Right hindlimb (tissue), 1 donor: ENCODE data around the gene TEKT3.
A peak's percentile ranks its signal among the peaks of the same experiment; 100 is the strongest.

Experiments used
- DNase-seq: peaks from one replicate; pipeline ENCODE4 v3.0.0-alpha.2; 2018

Gene TEKT3

GRCh38 chr17:15289285-15290183, 51.9 kb downstream of the TEKT3 start:
- DNase-seq = no peak

- no peak for DNase-seq
Measured at GRCh38 chr17:15288859-15289258, 52.5 kb downstream of the TEKT3 start.

GRCh38 chr17:15287538-15288267, 53.7 kb downstream of the TEKT3 start:
- DNase-seq = no peak

GRCh38 chr17:15285466-15285865, 55.9 kb downstream of the TEKT3 start:
- DNase-seq = no peak

- no peak for DNase-seq
Measured at GRCh38 chr17:15284537-15284936, 56.9 kb downstream of the TEKT3 start.

GRCh38 chr17:15284107-15284506, 57.3 kb downstream of the TEKT3 start:
- no peak for DNase-seq

GRCh38 chr17:15281909-15282308, 59.5 kb downstream of the TEKT3 start:
- DNase-seq = no peak

GRCh38 chr17:15278924-15279477, 62.4 kb downstream of the TEKT3 start:
- no peak for DNase-seq

GRCh38 chr17:15278380-15278779, 63.0 kb downstream of the TEKT3 start:
- no peak for DNase-seq

GRCh38 chr17:15274017-15274416, 67.4 kb downstream of the TEKT3 start:
- no peak for DNase-seq

GRCh38 chr17:15273141-15273793, 68.1 kb downstream of the TEKT3 start:
- no peak for DNase-seq

- no peak for DNase-seq
Measured at GRCh38 chr17:15271741-15272140, 69.7 kb downstream of the TEKT3 start.

- DNase-seq = no peak
Measured at GRCh38 chr17:15270628-15271381, 70.6 kb downstream of the TEKT3 start.

GRCh38 chr17:15269780-15270089, 71.7 kb downstream of the TEKT3 start:
- DNase-seq = no peak

- DNase-seq = no peak
Measured at GRCh38 chr17:15269087-15269779, 72.2 kb downstream of the TEKT3 start.

GRCh38 chr17:15268461-15268860, 72.9 kb downstream of the TEKT3 start:
- peak; percentile 78 for DNase-seq

- peak; percentile 34 for DNase-seq
Measured at GRCh38 chr17:15267996-15268395, 73.4 kb downstream of the TEKT3 start.

- no peak for DNase-seq
Measured at GRCh38 chr17:15266325-15267125, 74.9 kb downstream of the TEKT3 start.

GRCh38 chr17:15265131-15265530, 76.3 kb downstream of the TEKT3 start, which contains the start of gene PMP22:
Gene PMP22 (minus strand): TSS chr17:15265326. CDS start chr17:15260727, 4,599 bp downstream.
- DNase-seq = peak; percentile 84

- DNase-seq = no peak
Measured at GRCh38 chr17:15264542-15264941, 76.9 kb downstream of the TEKT3 start.

GRCh38 chr17:15263680-15264079, 77.7 kb downstream of the TEKT3 start:
- DNase-seq = no peak
